Measurements from ENCODE around the gene DEXI.

The DEXI gene

DNA sequence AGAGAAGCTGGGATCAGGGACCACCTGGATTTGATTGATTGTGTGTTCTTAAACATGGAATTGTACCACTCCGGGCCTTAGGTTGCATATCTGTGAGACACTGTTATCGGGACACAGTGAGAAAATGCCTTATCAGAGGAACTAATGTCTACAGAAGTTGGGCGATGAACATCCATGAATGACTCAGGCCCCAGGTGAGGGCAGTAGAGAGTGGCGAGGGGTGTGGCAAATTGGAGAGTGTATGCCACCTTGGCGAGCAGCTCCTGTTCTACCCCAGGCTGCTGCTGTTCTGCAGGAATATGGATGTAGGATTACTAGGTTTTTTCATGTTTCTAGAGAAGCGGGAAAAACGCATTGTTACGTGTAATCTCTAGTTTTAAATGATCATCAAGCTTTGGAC lies 40.9 kb upstream of the DEXI start:
- no peak for DNase-seq (ENCODE audit: low spot score)

DNA sequence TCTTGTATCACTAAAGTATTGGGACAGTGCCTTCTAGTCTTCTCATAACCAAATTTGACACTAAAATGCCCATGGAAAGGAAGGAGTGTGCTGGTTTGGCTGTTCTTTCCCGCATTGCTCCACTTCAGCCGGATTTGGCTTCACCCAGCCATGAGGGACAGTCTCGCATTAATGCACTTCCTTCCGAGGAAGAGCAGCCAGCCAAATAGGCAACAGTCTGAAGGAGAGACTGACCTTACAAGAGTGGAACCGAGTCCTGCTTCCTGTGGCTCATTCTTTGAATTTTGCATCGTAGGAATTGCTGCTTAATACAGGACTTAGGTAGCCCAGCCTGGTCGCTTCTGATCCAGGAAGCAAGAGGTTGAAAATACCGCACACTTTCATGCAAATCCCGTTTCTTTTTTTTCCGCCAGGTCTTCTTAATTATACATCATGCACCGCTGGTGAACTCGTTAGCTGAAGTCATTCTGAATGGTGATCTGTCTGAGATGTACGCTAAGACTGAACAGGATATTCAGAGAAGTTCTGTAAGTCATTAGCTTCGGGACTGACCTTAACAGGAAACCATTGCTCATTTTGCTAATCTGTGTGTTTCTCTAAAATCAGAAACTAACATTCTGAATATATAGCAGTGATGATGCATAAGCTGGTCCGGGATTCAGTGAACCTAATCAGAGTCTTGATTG lies 40.3 kb upstream of the DEXI start:
- peak; percentile 50 for DNase-seq (ENCODE audit: low spot score)

More for the DNA sequence above, 40.9 kb upstream of the DEXI start:
- TF ChIP-seq, protein P1, sequence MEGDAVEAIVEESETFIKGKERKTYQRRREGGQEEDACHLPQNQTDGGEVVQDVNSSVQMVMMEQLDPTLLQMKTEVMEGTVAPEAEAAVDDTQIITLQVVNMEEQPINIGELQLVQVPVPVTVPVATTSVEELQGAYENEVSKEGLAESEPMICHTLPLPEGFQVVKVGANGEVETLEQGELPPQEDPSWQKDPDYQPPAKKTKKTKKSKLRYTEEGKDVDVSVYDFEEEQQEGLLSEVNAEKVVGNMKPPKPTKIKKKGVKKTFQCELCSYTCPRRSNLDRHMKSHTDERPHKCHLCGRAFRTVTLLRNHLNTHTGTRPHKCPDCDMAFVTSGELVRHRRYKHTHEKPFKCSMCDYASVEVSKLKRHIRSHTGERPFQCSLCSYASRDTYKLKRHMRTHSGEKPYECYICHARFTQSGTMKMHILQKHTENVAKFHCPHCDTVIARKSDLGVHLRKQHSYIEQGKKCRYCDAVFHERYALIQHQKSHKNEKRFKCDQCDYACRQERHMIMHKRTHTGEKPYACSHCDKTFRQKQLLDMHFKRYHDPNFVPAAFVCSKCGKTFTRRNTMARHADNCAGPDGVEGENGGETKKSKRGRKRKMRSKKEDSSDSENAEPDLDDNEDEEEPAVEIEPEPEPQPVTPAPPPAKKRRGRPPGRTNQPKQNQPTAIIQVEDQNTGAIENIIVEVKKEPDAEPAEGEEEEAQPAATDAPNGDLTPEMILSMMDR (IDR thresholded peaks at IDR 0.05; ENCODE audit: extremely low read depth, missing control alignments): no peak

DNA sequence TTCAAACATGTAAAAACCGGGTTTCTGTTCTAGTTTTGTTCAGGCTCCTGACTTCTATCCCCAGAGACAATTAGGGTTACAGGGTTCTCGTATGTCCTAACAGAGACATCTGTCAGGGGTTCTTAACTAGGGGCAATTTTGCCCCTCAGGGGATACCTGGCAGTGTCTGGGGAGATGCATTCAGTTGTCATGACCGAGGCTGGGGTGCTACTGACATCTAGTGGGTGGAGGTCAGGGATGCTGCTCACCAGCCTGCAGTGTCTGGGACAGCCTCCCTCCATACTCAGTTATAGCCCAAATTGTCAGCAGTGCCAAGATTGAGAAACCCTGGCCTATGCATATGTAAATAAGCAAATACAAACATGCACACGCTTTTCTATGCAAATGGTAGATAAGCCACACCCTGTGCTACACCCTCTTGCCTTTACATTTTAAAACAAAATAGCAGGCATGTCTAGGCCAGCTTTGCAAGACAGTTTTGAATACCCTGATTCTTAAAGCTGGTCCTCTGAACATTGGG lies 39.5 kb upstream of the DEXI start:
- peak; percentile 67 for DNase-seq (ENCODE audit: low spot score)
- TF ChIP-seq, protein P1 (IDR thresholded peaks at IDR 0.05; ENCODE audit: extremely low read depth, missing control alignments): peak; percentile 77

More for the DNA sequence above, 40.3 kb upstream of the DEXI start:
- TF ChIP-seq, protein P1 (IDR thresholded peaks at IDR 0.05; ENCODE audit: extremely low read depth, missing control alignments): no peak

DNA sequence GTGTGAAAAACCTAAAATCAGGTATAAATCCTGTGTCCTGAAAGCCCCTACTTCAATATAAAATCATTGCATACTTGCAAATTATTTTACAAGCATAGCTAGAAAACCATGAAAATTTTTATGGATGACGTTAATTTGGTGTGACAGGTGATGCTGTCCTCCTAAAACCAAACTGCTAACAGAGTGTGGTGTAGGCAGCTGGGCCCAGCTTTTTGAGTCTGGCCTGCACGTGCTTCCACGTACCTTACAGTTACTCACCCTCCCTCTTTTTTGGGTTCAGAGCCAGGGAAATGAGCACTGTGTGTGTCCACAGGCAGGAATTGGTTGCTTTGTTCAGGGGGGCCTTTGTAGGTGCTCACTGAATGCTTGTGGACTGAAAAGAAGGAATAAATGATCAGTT lies 38.5 kb upstream of the DEXI start:
- DNase-seq (ENCODE audit: low spot score): no peak

DNA sequence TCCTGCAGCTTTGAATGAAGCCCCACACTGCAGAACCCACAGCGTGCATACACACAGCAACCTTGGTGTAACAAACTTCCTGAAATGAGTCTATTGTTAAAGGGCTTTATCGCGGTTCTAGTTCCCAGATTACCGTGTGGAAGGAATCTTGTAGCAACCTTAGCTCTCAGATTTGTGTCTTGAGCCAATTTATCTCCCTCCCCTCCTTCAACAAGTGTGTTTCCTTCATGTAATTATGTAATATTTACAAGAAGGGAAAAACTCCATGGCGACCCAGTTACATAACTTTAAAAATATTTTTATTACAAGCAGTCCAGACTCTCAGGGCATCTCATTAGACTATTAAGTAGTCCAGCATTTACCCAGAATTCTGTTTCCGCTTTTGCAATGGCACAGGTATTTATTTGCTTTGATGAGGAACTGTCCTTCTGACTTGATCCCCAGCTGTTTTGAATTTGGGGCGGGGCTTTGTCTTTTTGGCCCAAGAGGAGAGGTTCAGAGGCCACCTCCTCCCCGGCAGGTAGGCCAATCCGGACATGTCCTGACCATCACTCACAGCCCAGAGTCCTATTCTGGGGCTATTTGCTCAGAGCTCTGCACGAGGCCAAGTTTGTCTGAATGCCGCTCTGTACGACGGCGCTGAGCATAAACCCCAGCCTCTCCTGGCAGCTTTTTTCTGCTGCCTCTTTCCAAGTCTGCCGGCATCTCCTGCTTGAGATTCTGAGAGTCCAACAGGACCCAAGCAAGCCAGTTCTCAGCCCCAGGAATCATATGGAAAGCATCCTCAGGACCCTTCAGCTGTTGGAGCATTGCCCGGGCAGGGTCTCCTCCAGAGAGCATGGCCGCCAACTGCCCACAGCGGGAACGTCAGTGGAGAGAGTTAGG lies 37.7 kb upstream of the DEXI start:
- TF ChIP-seq, protein P1 (IDR thresholded peaks at IDR 0.05; ENCODE audit: extremely low read depth, missing control alignments): no peak
- no peak for DNase-seq (ENCODE audit: low spot score)

More for the DNA sequence above, 38.5 kb upstream of the DEXI start:
- TF ChIP-seq, protein P1 (IDR thresholded peaks at IDR 0.05; ENCODE audit: extremely low read depth, missing control alignments): no peak

DNA sequence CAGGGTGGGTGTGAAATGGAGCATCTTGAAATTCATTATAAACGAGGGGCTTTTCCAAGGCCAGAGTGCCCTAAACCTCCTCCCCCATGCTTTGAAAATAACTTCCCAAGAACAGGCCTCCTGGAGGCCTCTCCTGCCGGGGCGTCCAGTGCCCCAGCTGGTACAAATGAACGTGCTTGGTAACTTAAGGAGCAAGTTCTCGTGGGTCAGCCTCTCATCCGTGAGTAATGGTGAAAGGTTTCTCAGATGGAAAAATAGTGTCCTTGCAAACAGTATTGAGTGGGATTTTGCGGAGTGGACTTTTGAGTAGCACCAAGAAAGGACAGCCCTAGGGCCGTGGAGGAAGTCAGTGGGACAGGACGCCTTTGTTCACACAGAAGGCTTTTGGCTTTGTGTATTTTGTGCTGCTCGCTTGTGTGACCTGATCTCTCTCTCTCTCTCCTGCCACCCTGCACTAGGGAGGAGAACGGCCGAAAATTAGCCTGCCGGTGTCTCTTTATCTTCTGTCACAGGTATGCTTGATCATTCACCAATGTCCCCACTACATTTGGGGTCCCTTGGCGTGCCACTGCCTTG lies 36.7 kb upstream of the DEXI start:
- no peak for DNase-seq (ENCODE audit: low spot score)

More for the DNA sequence above, 36.7 kb upstream of the DEXI start:
- TF ChIP-seq, protein P1 (IDR thresholded peaks at IDR 0.05; ENCODE audit: extremely low read depth, missing control alignments): no peak

Data from GM20000 (cell line).